HG03039 (cell line): ENCODE data around the gene CAMTA1.

Experiments used
- ATAC-seq: cut with Tn5 transposase; IDR thresholded peaks from one replicate; pipeline ENCODE4 v1.9.1; 2021; ENCODE audit warnings: mild to moderate bottlenecking, moderate library complexity; ENCODE audit not compliant: unreplicated experiment

The CAMTA1 gene

DNA sequence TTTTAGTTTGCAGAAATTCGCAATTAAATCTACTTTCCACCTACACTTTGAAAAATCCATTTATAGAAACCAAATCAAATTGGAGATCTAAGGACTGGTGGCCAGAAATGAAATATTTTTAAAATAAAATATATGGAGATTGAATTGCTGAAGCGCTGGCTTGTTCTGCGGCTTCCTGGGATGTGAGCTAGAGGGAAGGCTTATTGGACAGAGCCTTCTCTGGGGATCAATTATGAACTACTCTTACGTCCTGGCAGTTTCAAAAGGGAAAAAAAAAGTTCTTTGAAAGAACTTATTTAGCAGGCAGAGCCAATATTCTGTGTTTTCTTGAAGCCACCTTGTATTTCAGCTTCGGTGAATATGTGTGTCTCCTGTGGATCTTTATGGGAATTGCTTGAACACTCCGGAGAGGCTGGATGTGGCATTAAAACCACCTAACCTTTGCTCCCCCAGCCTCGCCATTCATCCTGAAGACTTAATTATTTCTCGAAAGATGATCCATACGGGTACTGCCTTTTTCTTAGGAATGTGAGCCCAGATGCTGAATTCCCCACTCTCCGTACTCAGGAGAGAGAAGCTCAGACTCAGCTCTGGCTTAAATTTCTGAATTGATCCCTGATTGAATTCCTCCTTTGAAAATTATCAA is 506.9 kb downstream of the CAMTA1 start:
- no peak for ATAC-seq

DNA sequence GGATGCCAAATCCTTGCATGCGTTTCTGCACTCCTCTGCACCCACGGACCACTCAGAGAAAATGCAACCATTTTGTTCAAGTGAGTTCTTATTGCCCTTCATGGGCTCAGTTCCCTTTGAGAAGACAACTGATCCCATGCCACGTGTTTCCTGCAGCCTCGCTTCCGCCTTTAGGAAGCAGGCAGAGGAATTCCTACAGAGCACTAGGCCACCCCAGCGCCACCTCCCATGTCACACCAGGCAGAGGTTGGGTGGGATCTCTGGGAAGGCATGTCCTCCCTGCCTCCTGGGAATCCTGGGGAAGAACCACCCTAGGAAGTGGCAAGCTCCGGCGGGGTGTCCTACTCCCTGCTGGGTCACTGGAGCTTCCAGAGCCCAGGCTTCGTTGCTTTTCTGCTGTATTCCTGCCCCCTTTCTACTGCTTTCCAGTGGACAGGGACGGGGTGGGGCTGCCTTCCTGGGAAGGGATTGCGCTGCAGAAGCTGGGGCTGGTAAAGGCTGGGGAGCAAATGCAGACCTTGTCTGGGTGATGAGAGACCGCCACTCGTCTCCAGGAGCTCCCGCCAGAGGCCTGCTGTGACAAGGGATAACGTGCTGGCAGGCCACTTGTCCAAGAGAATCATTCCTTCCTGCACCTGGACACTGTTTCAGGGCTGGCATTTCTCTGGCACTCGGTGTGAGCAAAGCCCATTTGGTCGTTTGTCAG is 507.6 kb downstream of the CAMTA1 start:
- ATAC-seq = no peak

DNA sequence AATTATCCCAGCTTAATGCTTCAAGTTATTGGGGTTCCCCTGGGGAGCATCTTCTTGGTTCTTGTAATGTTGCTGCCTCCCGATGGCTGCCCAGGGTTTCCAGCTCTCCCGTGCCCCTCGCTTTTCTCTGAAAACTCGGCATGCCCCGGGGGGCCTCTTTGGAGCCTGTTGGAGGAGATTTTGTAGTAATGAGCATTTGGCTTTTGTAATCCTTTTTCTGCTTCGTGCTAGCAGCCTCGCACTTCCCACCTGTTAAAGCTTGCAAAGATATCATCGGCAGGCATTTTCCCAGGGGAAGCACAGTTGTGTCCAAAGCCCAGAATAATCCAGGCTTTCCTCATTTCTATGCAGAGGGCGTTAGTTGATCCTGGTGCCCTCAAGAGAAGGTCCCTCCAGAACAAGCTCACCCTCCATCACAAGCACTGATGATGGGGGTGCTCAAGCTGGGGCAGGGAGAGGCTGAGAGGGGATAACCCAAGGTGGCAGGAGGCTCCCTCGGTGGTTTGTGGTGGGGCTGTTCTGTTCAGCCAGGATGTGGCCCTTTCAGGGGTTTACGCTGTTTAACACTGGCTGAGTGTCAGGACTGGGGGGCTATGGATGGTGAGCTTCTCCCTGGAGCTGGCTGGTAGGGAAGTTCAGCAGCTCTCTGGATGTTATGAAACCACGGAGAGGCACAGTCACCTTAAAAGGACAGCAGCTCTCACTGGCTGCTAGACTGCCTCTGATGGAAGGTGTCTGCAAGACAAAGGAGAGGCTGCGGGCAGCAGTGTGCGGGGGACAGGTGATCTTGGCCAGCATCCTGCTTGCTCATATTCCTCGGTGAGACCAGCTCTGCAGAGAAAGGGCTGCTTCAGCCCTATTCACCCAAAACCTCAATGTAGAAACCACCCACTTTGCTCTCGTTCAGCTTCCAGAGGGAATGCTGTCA is 508.7 kb downstream of the CAMTA1 start:
- ATAC-seq = no peak

DNA sequence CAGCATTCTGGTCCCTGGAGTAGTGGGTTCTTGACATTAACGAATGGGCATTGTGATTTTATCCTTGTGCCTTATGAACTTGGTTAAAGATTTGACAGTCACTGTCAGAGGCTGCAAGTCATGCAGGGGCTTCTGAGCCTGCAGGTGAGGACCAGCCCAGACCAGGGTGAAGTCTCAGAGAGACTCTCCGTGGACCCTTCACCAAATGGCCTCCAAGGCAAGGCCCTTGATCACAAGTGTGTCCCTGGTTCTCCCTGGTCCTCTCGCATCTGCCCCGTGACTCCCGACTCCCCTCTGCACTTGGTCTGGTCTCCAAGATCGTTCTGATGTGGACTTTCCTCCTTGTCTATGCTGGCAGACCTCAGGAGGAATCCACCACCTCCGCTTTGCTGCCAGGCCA is 509.4 kb downstream of the CAMTA1 start:
- no peak for ATAC-seq

DNA sequence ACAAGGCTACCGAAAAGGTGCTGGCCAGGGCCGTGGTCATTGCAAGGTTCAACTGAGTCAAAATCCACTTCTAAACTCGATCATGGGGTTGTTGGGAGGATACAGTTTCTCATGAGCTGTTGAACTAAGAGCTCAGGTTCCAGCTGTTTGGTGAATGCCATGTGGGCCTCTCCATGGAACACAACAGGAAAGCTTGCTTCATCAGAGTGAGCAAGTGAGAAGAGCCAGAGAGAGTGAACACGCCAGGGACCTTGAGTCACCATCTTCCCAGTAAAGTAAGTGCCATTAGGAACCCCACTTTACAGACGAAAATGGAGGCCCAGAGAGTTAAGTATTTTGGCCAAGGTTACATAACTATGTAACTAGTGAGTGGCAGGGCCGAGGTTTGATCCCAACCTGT is 510.7 kb downstream of the CAMTA1 start:
- ATAC-seq = no peak

DNA sequence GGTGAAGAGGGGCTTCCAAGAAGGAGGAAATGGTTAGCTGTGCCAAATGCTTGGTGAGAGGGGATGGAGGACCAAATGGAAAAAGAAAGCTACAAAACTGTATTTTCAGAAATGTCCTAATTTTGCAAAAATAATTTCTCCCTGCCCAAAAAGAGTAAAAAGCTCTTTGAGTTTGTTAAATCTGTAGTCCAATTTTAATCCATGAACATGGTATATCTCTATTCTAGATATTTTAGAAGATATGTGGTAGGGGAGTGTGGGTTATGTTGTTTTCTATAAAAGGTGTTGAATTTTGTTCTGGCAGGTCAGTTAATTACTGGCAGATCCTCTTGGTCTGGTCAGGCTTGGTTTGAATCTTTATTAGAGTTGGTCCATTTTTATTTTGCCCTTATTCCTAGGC is 511.7 kb downstream of the CAMTA1 start:
- ATAC-seq = no peak

DNA sequence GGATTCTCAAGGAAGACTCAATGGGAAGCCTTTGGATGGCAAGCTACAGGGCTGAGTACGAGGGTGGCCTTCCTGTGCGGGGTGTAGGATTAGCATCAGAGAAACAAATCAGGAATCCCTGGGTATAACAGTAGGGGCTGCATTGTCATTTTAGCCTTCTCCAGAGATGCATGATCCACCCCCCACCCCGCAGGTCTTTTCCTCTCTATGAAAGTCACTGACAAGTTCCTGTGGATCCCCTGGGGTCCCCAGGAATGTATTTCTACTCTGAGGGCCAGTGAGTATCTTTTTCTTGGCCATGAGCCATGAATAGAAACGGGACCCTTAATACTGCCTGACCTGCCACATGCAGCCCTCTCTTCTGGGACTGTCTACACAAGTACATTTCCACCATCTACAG is 512.9 kb downstream of the CAMTA1 start:
- no peak for ATAC-seq

DNA sequence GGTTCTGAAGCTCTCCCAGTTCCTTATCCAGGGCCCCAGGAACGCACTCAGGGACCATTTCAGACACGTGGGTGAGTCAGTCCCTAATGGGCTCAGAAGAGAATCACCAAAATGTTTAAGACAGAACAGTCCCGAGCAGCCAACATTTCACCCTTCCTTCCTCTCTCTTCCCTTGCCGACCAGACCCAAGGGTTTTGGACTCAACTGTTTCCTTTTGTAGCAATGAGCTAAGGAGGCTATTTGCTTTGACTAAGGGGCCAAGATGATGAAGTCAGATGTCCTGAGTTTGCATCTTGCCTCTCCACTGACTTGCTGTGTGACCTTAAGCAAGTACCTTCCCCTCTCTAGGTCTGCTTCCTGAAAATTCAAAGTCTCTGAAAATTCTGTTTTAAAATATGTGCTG is 513.5 kb downstream of the CAMTA1 start:
- no peak for ATAC-seq

DNA sequence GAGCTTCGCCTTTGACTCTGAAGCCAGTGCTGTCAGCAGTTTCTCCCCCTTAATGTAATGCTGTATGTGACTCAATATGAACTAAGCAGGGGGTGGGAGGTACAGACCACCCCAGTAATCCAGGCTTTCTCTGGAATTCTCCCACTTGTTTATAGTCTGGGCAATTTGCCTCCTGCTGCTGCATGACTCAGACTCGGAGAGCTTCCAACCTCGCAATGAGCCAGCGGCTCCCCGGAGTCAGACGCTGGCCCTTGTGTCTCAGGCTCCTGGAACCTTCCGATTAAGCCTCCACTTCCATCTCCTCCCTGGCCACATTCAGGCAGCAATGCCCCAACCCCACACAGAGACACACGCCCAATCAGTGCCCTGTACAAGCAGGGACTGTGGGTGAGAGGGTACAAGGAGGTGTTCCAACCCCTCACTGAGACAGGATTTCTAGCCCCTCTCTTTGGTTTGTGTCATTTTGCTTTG is 514.1 kb downstream of the CAMTA1 start:
- no peak for ATAC-seq

DNA sequence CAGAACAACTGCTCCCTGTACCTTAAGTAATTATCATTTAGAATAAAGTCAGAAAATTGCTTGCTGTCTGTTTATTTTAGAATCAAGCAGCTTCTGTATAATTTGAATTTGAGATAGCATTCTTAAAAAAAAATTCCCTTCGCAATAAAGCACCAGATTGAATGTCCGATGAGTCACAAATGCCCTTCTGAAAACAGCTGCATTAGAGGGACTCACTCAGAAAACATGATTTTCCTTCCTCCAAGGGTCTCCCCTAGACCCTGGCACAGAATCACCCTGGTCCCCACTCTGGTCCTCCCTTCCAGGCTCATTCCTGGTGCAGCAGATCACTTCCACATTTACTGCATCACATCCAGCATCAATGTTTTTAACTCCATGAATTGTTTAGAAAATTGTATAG is 514.7 kb downstream of the CAMTA1 start:
- ATAC-seq = no peak

DNA sequence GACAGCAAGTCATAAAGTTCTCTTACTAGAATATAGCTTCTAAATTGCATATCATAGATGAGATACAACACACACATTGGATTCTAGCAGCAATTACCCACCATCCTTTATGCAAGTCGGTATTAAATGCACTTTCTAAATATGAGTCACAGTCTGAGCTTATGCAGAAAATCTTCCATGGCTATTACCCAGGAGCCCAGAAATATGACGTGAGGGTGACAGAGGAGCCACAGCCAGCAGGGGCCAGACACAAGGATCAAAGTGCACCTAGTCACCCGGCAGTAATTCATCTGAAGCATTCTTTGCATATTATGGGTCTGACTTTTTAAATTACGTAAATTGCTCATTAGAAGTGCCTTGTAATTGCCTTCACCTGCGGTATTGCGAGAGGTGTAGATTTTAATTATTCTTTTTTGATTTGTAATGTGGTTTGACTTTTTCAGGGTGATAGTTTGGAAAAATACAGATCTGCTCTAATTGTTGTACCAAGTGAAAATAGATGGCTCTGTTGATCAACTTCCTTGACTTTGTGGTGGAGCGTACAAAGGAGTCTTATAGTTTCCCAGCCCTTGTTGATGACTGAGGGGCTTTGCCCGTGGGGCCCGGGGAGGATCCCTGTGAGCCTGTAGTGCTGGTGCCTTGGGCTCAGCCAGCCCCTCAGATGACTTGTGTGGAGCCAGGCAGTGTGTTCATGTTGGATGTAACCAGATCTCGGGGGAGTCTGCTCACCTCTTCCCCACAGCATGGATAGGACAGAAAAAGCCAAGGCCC is 515.8 kb downstream of the CAMTA1 start:
- ATAC-seq = no peak

DNA sequence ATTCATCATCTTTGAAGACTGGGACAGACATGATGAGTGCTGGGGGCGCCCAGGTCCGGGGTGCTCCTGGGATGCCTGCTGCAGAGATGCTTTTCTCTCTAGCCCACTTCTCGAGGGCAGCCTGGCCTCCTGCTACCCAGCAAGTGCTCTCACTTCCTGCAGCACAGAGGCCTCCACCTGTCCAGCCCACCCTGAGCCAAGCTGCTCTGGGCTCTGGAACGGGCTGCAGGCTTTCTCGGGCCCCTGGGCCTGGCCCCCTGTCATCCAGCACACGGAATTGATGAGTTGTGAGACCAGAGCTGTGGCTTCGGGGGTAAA is 516.4 kb downstream of the CAMTA1 start:
- no peak for ATAC-seq

DNA sequence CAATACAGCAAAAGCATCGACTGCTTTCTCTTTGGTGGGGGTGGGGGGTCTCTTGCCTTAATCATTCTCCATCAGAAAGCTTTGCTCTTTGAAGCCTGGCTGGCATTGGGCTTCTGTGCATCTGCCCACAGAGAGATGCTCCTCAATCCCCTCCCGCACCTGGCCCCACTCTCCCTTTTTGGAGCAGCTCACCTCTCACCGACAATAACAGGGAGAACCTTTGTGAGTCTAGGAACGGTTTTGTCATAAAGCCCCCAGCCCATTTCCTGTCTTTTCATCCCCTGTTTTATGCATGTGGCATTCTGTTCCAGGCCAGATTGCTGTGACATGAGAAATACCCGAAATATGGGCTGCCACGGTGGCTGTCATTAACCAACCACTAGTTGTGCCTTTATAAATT is 516.9 kb downstream of the CAMTA1 start:
- ATAC-seq = no peak

DNA sequence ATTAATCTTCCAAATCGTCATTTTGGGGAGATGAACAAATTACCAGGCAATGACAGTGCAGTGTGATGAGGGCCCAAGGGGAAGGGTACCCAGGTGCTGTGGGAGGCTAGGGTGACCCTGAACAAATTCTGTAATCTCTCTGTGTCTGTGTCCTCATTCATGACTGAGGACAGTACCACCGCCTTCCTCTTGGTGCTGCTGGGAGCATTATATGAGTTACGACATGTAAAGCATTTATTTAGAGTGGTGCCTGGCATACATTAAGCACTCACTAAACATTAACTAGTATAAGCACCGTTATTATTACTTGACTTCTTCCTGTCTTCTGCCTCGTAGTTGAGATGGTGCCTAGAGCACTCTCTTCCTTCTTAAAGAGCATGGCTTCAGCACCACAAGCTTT is 517.6 kb downstream of the CAMTA1 start:
- ATAC-seq = no peak

DNA sequence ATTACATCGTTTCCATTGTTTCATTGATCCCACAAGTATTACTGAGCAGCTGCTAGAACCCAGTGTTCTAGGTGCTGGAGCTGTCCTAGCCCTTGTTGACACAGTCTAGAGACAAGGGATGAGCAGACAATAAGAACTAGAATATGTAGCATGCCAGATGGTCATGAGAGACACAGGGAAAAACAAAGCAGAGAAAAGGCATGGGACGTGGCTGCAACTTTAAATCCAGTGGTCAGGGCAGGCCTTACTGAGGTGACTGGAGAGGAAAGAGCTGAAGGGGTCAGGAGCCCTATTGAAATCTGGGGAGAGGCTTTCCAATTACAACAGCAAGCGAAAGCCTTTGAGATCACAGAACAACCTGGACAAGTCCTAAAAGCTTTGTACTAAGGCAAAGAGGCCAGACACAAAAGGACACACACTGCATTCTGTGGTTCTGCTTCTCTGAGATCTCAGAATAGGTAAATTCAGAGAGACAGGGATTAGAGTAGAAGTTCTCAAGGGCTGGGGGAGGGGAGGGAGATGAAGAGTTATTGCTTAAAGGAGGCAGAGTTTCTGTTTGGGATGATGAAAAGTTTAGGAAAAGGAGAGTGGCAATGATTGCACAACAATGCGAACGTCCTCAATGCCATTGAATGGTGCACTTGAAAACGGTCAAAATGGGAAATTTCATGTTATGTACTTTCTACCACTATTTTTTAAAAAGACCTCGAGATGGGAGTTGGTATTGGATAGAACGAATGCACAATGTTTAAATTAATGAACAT is 518.5 kb downstream of the CAMTA1 start:
- no peak for ATAC-seq

DNA sequence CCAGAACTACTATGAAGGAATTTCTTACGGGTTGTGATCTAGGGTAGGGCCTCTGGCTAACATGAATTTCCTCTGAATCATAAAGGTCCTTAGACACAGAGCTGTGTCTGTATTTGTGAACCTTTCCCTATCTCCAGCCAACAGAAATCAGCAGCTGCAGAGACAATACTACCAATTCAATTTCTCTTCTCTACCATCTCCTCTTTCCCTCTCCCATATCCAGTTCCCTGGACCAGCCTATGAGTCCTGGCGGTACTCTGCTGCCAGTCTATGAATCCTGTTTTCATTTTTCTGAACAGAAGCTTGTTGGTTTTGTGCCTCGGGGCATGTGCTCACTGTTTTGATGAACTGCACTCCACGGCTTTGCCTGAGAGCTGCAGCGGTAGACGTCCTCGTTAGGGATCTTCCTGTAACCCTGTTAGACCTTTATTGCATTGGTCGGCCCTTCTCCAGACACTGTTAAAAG is 527.9 kb downstream of the CAMTA1 start:
- no peak for ATAC-seq

DNA sequence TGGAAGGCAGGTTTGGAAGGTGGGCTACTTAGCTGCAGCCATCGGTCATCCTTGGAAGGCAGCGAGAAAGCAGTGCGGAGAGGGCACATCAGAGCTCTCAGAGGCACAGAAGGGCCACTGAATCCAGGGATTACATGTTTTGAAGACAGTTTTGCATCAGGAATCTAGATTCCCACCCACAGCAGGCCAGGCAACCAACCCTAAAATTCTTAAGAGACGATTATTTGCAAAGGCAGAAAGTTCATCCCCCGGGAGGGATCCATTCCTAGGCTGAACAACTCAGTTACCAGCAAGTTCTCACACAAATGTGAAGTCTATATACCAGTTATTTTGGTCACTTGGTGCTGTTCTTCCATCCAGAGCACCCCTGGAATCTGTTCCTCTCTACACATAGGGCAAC is 528.6 kb downstream of the CAMTA1 start:
- ATAC-seq = no peak

DNA sequence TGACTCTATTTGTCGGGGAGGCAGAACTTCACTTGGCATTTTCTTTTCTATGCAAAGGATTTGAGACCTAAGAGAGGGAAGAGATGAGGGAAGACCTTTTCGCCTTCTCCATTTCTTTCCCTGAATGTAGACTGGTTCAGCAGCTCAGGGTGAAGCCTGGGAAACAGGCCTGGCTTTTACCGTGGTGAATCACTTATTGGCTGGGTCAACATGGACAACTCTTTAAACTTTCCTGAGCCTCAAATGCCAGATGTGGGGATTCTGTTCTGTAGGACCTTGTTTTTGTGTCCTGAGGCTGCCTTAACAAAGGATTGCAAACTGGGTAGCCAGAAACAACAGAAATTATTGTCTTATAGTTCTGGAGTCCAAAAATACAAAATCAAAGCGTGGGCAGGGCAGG is 530.1 kb downstream of the CAMTA1 start:
- no peak for ATAC-seq

DNA sequence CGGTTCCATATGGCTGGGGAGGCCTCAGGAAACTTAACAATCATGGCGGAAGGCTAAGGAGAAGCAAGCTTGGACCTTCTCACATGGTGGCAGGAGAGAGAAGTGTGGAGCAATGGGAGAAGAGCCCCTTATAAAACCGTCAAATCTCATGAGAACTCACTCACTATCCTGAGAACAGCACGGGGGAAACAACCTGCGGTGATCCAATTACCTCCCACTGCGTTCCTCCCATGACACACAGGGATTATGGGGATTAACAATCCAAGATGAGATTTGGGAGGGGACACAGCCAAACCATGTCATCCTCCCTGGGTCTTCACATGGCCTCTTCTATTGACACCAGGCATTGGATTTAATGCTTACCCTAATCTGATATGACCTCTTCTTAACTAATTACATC is 530.7 kb downstream of the CAMTA1 start:
- ATAC-seq = no peak

DNA sequence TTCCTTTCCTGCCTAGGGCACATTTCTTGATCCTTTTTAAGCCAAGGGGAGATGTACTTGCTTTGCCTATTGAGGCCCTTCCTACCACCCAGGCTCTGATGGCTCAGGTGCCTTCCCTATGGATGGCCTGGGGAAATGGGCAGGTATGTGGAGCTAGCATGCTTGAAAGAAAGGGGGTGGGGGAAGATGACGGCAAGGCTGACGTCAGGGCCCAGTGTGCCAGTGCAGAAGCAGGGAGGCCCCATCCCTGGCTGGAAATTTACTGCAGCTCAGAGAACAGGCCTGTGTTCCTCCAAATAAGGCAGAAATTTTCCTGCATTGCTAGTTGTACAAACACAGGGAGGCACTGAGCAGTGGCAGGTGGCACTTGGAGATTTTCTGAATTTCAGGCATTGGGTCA is 532.6 kb downstream of the CAMTA1 start:
- ATAC-seq = no peak
